HG03095 (cell line): ENCODE results near the gene CPSF4L.
"Not testable (repeated sequence)": the region's sequence is repeated elsewhere in the genome, so short reads cannot be mapped to it uniquely, and the experiment has no call there.

ENCODE experiments used
- ATAC-seq: cut with Tn5 transposase; IDR thresholded peaks from one replicate; pipeline ENCODE4 v1.9.1; 2021; ENCODE audit warnings: moderate library complexity; ENCODE audit not compliant: unreplicated experiment

The CPSF4L gene

GRCh38 chr17:73261617-73261951, at the start of gene CPSF4L:
TSS of gene CPSF4L (minus strand) at chr17:73261880. CDS start at chr17:73261818, 62 bp downstream.
- ATAC-seq, result no peak

GRCh38 chr17:73311428-73311780, 49.7 kb upstream of the CPSF4L start:
- ATAC-seq, result peak; percentile 17

- no peak for ATAC-seq
These were observed 48.3 kb upstream of the CPSF4L start for GRCh38 chr17:73309727-73310596.

- not testable (repeated sequence) for ATAC-seq
These were observed 47.3 kb upstream of the CPSF4L start for GRCh38 chr17:73308959-73309358.

GRCh38 chr17:73308017-73308823, 46.5 kb upstream of the CPSF4L start:
- no peak for ATAC-seq

- ATAC-seq, result no peak
These were observed 45.5 kb upstream of the CPSF4L start for GRCh38 chr17:73307130-73307529.

GRCh38 chr17:73305845-73306836, 44.5 kb upstream of the CPSF4L start:
- no peak for ATAC-seq

GRCh38 chr17:73304971-73305812, 43.5 kb upstream of the CPSF4L start:
- no peak for ATAC-seq

GRCh38 chr17:73304438-73304837, 42.8 kb upstream of the CPSF4L start:
- ATAC-seq, result no peak

GRCh38 chr17:73302189-73302588, 40.5 kb upstream of the CPSF4L start:
- no peak for ATAC-seq

- no peak for ATAC-seq
These were observed 39.7 kb upstream of the CPSF4L start for GRCh38 chr17:73301369-73301768.

- no peak for ATAC-seq
These were observed 38.7 kb upstream of the CPSF4L start for GRCh38 chr17:73300392-73300791.

- no peak for ATAC-seq
These were observed 36.5 kb upstream of the CPSF4L start for GRCh38 chr17:73297934-73298861.

GRCh38 chr17:73293480-73293911, 31.8 kb upstream of the CPSF4L start:
- ATAC-seq, result no peak

GRCh38 chr17:73293031-73293430, 31.4 kb upstream of the CPSF4L start:
- ATAC-seq, result no peak

GRCh38 chr17:73292031-73292531, 30.4 kb upstream of the CPSF4L start:
- no peak for ATAC-seq

- peak; percentile 80 for ATAC-seq
These were observed 29.7 kb upstream of the CPSF4L start for GRCh38 chr17:73291260-73291801.
